HFFc6 (cell line): ENCODE results near the gene SMIM43. TPM values are rescaled to one million over a fixed set of nuclear protein-coding genes. Genes with fewer than 3 reads are reported as not detected.

ENCODE experiments used
- DNase-seq: peaks from one replicate; pipeline ENCODE4 v3.0.0-alpha.2; 2018
- H3K27ac Mint-ChIP-seq: 2 replicates; pipeline ENCODE4 v1.8.0; 2020; ENCODE audit warnings: mild to moderate bottlenecking, mixed read lengths
- H3K27me3 Mint-ChIP-seq: 2 replicates; pipeline ENCODE4 v1.8.0; 2021; ENCODE audit warnings: mild to moderate bottlenecking, moderate library complexity, mixed read lengths; ENCODE audit not compliant: insufficient read depth
- H3K36me3 Mint-ChIP-seq: 2 replicates; pipeline ENCODE4 v1.8.0; 2021; ENCODE audit warnings: low read depth, mixed read lengths
- H3K4me1 Mint-ChIP-seq: 2 replicates; pipeline ENCODE4 v1.8.0; 2020; ENCODE audit warnings: low read depth, mixed read lengths
- H3K4me3 Mint-ChIP-seq: 2 replicates; pipeline ENCODE4 v1.8.0; 2020; ENCODE audit warnings: mild to moderate bottlenecking, moderate library complexity, mixed read lengths
- H3K9me3 Mint-ChIP-seq: 2 replicates; pipeline ENCODE4 v1.8.0; 2020; ENCODE audit warnings: mild to moderate bottlenecking, mixed read lengths
- CTCF ChIP-seq: fragments of 200-600 bp; sonication (generic); IDR thresholded peaks from 2 replicates; pipeline ENCODE4 v1.5.0; 2021; ENCODE audit warnings: antibody characterized with exemption, mild to moderate bottlenecking
- total RNA-seq, 6 experiments: library from RNA; stranded (reverse); fragmentation: NEBNext Ultra II Directional; extraction: Animal tissue kit (Norgen Biotek cat#: 25700); gene quantifications; 2 replicates in 1 of 6; 3 replicates in 5 of 6; pipeline ENCODE4 v1.2.3, GENCODE V29; 2021

Gene SMIM43
- total RNA-seq, 6 experiments from 2014 or later = 0.35 to 2.2 (median 1.5) TPM

DNA sequence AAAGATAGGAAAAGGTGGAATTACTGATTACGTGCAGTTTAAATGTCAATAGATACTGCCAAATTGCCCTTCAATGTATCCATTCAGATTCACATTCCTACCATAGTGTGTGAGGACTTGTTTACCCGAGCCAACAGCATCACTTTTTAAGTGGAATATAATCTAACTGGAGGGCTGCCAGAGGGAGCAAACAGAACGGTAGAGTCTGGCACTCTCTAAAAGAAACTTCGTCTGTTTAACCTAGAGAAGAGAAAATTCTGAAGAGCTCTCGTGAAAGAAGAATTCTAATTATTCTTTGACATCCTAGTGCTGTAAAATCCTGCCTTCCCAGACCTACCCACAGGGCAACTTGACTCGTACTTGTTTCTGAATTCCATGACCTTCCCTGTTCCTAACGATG, 23.2 kb downstream of the SMIM43 start:
- DNase-seq = no peak
- Mint-ChIP-seq H3K9me3 (no peaks in the 10 kb centered on the region), H3K27me3 (no peaks in the 10 kb centered on the region; the same call in 1 of the 2 replicates), H3K36me3 (no peaks in the 10 kb centered on the region), H3K4me1 (peaks cover 23% of the 10 kb centered on the region), H3K27ac (no peak overlapping the region), H3K4me3 (no peak overlapping the region)
- TF ChIP-seq CTCF = no peak

GRCh38 chr4:121740796-121741409, 24.1 kb downstream of the SMIM43 start:
- H3K9me3 Mint-ChIP-seq = no peaks in the 10 kb centered on the region

GRCh38 chr4:121739575-121739974, 25.4 kb downstream of the SMIM43 start:
- no peak for TF ChIP-seq CTCF
- Mint-ChIP-seq H3K27me3 (no peaks in the 10 kb centered on the region; the same call in none of the 2 replicates), H3K4me3 (no peak overlapping the region), H3K9me3 (no peaks in the 10 kb centered on the region), H3K4me1 (peaks cover 28% of the 10 kb centered on the region), H3K36me3 (no peaks in the 10 kb centered on the region), H3K27ac (no peak overlapping the region)
- DNase-seq = no peak

More at GRCh38 chr4:121740796-121741409, 24.1 kb downstream of the SMIM43 start:
- no peak overlapping the region for H3K27ac Mint-ChIP-seq
- H3K4me1 Mint-ChIP-seq = peaks cover 28% of the 10 kb centered on the region
- TF ChIP-seq CTCF = no peak
- H3K4me3 Mint-ChIP-seq = no peak overlapping the region
- DNase-seq = no peak
- no peaks in the 10 kb centered on the region; the same call in 1 of the 2 replicates for H3K27me3 Mint-ChIP-seq
- no peaks in the 10 kb centered on the region for H3K36me3 Mint-ChIP-seq

- no peak for TF ChIP-seq CTCF
- H3K36me3 Mint-ChIP-seq = no peaks in the 10 kb centered on the region
- no peaks in the 10 kb centered on the region for H3K9me3 Mint-ChIP-seq
- peaks cover 28% of the 10 kb centered on the region for H3K4me1 Mint-ChIP-seq
- no peaks in the 10 kb centered on the region; the same call in none of the 2 replicates for H3K27me3 Mint-ChIP-seq
- H3K4me3 Mint-ChIP-seq = no peak overlapping the region
- no peak overlapping the region for H3K27ac Mint-ChIP-seq
- DNase-seq = no peak
These were observed 26.0 kb downstream of the SMIM43 start for GRCh38 chr4:121738780-121739535.

DNA sequence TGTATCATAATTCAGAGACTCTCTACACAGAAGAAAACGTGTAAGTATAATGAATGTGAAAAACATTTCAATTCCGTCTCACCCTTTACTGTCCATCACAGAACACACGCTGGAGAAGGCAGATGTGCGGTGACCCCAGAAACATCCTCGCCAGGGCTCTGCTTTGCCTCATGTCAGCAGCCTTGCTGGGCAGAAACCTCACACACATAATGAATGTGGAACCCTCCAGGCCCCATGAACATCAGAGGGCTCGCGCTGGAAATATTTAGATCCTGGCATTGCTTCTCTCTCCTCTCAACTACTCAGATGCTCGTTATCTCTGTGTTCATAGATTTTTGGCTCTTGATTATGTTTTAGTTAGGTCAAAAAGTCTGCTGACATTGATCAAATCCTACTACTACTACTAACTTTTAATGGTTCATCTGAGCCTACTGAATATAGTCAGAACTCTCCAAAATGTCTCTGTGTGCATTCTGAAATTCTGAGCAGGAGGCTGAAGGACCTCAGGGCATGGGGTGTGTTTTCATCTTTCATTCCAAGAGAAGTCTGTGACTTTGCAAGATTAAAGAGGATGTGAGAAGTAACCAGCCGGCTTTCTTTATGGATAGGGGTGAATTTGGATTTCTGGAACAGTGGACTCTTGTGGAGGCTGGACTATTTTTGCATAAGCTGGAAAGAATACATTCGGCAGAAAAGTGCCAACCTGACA, 27.0 kb downstream of the SMIM43 start:
- no peak overlapping the region for H3K4me3 Mint-ChIP-seq
- no peak for DNase-seq
- peaks cover 28% of the 10 kb centered on the region for H3K4me1 Mint-ChIP-seq
- no peaks in the 10 kb centered on the region for H3K36me3 Mint-ChIP-seq
- H3K9me3 Mint-ChIP-seq = no peaks in the 10 kb centered on the region
- no peak for TF ChIP-seq CTCF
- no peaks in the 10 kb centered on the region; the same call in none of the 2 replicates for H3K27me3 Mint-ChIP-seq
- no peak overlapping the region for H3K27ac Mint-ChIP-seq
